Activated effector memory CD4-positive, alpha-beta T cell treated with anti-CD3 and anti-CD28 coated beads, Interleukin-2, amount 50 U/mL, for 16 hours (primary cell): ENCODE measurements around the gene CNTNAP2.

Experiments used
- DNase-seq: peaks from one replicate; pipeline ENCODE4 v3.0.0-alpha.2; 2020

Gene CNTNAP2

DNA sequence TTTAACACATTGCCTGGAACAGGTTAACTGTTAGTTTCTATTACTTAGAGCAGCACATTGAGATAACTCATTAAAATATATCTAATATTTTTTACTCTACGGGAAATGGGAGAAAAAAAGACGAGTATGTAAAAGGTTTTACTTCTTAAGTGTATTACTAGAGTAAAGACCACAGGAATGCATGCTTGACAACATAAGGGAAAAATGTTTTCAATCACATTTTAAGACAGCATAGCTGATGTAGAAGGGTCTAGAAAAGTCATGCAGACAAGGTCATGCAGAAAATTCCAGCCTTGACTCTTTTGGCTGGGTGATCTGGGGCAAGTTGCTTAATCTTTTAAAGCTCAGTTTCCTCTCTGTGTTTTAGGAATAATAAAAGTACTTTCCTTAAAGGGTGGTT, 806.2 kb downstream of the CNTNAP2 start:
- no peak for DNase-seq

DNA sequence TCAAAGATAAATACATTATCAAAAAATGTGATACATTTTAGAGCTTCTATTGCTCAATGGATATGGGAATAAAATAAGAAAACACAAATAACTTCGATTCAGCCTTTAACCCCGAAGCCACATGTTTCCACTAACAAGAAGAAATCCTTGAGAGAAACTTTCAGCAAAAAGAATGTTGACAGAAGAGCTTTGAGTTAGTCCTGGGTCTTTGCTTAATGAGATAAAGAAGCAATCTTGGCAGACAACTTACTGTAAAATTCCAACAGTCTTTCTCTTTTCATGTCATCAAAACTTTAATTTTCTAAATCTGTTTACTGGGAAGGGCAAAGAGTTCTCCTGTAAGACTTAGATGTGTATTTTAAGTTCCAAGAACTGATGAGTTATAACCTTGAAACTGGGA, 810.2 kb downstream of the CNTNAP2 start:
- DNase-seq = no peak

DNA sequence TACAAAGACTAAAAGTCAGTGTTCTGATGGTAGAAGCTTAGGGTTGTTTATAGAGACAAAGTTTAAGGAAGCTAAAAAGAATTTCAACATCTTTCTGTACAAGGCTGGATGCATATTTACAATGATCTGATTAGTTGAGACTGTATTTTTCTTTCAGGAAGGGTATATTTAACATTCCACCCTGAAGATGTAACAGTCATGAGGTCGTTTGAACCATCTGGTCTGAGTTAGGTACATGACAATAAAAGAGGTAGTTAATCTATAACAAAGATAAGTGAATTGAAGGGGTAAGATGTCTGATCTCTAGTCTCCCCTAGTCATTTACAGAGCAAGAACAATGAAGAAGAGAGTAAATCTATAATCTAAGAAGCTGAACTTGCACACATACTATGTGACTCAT, 821.2 kb downstream of the CNTNAP2 start:
- no peak for DNase-seq

GRCh38 chr7:146943483-146943882, 826.9 kb downstream of the CNTNAP2 start:
- DNase-seq = no peak

GRCh38 chr7:146948703-146949102, 832.1 kb downstream of the CNTNAP2 start:
- no peak for DNase-seq

- no peak for DNase-seq
Measured at GRCh38 chr7:146956321-146956720, 839.7 kb downstream of the CNTNAP2 start.

DNA sequence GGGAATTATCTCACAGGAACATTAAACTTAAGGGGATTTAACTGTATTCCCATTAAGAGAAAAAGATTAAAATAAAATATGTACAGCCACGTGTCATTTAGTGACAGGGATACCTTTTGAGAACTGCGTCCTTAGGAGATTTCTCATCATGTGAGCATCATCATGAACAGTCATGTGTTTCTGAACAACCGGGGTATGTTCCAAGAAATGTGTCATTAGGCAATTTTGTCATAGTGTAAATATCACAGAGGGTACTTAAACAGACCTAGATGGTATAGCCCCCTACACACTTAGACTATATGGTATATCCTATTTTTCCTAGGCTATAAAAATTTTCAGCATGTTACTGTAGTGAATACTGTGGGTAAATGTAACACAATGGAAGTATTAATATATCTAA, 840.3 kb downstream of the CNTNAP2 start:
- DNase-seq = no peak

DNA sequence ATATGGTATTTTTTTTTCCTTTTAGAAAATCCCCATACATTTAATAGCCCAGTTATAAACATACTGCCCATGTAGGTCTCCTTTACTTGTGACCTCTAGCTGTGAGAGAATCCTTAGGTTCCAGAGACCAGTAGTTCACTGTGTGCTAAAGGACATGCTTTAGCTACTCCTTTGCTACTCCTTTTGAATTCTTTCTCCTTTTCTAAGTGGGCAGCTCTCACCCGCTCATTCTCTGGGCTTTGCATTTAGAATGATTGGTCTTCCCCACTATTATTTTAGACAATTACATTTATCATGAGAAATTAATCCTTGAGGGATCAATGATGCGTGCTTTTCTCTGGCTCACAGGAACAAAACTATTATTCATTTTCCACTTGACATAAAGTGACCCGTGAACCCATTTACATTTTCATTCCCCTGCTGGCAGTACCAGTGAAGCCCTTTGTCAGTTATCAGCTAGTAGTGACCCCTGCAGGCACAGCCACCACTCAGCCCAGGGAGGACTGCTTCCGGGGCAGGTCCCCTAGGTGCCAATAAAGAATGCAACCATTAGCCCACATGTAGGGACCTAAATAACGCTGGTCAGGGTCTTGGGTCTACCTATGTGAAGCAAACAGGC, 844.3 kb downstream of the CNTNAP2 start:
- no peak for DNase-seq

GRCh38 chr7:146961617-146962016, 845.0 kb downstream of the CNTNAP2 start:
- no peak for DNase-seq

GRCh38 chr7:146966274-146966673, 849.7 kb downstream of the CNTNAP2 start:
- no peak for DNase-seq

- DNase-seq = no peak
Measured at GRCh38 chr7:146982482-146982881, 865.9 kb downstream of the CNTNAP2 start.

- DNase-seq = no peak
Measured at GRCh38 chr7:146991596-146991995, 875.0 kb downstream of the CNTNAP2 start.

DNA sequence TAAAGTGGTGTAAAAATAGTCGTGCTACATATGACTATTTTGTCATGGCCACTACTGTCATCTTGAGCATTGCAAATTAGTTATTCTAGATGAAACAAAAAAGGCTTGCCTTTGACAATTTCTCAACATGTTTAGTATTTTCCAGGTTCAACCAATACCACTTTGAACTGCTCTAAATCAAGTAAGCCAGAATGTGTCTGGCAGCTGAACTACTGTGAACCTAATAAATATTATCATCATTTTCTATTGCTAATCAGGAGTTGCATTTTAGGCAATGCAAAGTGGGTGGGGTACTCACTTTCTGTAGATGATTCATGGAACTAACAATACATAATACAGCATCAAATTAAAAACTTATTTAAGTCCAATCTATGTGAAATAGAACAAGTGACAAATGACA, 877.2 kb downstream of the CNTNAP2 start:
- DNase-seq = no peak

- DNase-seq = no peak
Measured at GRCh38 chr7:147008530-147008929, 891.9 kb downstream of the CNTNAP2 start.

- no peak for DNase-seq
Measured at GRCh38 chr7:147012666-147013065, 896.1 kb downstream of the CNTNAP2 start.

DNA sequence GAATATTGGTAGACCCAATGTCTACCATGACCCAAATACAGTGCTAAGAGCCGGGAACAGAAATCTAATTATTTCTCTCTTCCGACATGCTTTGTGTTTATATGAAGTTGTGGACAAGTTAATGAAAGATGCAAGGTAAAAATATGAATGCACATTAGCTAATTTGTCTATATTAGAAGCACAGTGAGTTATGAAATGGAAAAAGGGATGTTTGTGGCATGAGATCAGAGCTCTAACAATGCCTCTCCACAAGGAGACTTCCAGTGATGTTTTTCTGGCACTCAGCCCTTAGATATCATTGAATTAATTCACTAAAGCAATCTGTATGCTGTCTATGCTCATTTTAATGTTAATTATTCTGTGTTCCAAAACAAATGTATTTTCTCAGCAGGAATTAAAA, 897.2 kb downstream of the CNTNAP2 start:
- DNase-seq = no peak

DNA sequence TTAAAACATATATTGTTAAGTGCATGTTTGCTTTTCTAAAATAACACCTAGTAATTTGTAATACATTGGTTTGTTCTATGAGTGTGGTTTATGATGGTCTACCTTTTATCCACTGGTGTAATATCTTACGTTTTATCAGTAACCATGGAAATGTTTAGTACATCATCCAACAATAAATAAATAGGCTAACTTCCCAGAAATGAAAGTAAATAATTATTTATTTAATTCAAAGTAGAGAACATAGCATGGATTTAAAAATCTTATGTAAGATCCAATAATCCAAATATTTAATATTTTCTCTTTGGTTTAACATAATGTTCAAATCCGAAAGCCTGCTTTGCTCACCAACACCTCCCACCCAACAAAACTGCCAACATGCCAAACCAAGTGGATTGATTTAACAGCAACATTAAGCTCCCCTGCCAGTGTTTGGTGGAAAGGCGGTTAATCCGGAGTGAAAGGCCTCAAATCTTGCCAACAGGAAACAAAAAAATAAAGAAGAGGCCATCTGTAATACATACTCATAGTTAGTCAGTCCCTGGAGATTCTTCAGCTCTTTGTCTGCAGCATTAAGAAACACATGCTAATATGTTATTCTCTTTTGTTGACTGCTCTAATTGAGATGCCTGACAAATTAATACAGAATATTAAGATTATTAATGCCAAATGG, 897.8 kb downstream of the CNTNAP2 start:
- DNase-seq = no peak

DNA sequence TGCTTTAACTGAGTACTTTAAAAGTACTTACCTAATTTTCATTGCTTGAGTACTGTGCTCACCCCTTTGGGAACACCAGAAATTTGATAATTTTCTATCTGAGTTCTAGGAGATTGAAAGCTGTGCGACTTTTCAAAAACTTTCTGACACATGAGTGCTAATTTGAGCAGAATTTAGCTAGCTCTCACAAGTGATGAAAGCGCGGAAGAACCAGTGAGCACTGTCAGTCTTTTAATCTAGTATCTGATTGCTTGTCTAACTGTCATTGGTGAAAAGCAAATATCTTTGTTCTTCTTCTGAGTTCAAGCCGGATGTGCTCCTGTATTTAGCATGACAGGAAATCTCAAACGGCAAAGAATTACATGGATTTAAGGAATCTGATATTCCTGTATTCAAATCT, 899.4 kb downstream of the CNTNAP2 start:
- DNase-seq = no peak

DNA sequence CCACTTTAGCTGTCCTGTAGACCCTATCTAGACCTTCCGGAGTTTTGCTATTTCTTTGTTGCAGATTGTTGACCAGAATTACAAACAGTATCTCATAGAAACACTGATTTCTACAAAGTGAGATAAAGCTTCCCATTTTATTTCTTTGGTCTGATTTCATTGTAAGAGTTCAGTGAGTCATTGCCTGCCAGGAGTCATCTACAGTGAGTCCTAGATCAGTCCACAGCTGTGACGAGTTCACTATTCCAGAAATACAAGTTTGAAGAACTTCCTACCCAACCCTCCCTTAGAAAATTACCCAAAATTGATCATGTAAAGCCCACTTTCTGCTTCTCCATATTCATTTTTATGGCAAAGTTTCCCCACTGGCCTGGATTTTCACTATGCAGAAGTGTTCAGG, 905.5 kb downstream of the CNTNAP2 start:
- no peak for DNase-seq

GRCh38 chr7:147023440-147023839, 906.8 kb downstream of the CNTNAP2 start:
- DNase-seq = no peak

DNA sequence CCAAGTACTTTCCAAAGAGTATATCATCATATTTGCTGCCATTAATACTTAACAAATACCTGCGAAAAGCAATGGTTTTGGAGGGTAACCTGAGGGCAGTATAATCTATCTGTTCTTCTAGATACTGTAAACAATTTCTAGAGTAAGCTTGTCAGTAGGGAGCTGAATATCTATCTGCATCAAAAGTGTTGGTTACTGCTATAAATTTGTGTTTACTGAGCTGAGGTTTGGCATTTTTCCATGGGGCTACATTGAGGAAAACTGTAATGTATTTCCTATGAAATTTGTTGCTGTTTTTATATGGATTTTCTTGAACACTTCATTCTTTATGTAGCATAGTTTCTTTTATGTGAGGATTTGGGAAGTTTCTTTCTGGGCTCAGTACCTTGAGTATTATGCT, 913.4 kb downstream of the CNTNAP2 start:
- no peak for DNase-seq

DNA sequence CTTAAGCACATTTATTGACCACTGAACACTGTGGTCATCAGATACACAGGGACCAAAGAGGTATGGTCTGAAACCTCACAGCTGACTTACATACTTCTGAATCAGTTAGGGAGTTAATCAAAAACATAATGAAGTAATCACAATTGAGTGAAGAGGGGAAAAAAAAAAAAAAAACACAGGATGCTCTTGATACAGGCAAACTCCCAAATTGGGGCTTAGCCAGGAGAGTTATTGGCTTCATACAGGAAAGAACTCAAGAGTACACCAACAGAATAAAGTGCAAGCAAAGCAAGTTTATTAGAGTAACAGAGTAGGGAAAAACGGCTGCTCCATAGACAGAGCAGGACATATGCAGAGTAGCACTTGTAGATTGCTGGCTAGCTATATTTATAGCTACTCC, 917.0 kb downstream of the CNTNAP2 start:
- no peak for DNase-seq

GRCh38 chr7:147041438-147041837, 924.8 kb downstream of the CNTNAP2 start:
- no peak for DNase-seq

DNA sequence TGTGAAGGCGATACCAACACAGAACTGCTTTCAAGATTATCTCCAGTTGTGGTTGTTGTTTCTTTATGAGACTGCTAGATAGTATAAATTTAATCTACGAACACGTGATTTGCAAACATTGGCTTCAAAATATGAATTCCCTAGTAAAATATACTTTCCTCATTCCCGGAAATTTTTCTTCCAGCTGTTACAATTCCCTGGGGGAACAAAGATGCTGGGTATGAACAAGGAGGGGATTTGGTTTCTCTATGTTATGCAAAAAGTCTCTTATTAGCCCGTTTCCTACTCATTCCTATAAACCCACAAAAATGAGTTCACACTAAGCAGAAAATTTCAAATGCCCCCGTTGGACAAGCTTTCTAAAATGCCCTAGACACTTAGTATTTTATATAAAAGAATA, 928.3 kb downstream of the CNTNAP2 start:
- DNase-seq = no peak

DNA sequence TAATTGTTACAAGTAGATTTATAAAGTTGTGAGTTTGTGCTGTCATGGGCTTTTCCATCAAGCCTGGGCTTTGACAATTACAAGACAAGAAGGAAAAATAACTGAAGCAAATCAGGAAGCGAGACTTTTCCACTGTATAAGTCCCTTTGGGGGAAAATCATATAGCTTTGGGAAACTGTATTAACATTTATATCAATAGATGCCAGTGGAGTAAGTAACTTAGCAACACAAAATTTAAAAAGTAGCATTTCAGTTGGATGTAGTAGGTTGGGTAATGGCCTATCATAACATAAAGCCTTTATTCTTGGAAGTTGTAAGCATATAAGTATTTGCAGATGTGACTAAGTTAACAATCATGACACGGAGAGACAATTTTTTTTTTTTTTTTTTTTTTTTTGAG, 931.1 kb downstream of the CNTNAP2 start:
- no peak for DNase-seq
